ENCODE results near the gene RHBDD3.

The RHBDD3 gene

DNA sequence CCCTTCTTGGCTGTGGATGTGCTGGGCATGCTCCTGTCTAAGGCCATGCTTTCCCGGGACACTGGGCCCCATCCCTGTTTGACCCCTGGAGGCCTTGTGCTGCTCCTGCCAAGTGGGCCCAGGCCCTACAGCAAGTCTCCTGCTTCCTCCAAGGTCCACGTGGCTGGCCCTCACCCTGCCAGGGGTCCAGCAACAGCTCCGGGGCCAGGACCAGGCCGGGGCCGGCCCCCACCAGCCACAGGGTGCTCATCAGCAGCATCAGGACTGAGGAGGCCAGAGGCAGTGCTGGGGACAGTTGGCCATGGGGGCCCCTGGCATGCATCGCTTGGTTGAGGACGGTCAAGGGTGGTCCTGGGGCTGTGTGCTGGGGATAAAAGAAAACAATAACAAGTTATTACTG is 2.5 kb downstream of the RHBDD3 start:
- in situ Hi-C loops (cut with MboI; ENCODE audit: low pct_unique_long_range_greater_than_20kb, low sequenced_read_pairs, unreplicated experiment) = no loop called here

DNA sequence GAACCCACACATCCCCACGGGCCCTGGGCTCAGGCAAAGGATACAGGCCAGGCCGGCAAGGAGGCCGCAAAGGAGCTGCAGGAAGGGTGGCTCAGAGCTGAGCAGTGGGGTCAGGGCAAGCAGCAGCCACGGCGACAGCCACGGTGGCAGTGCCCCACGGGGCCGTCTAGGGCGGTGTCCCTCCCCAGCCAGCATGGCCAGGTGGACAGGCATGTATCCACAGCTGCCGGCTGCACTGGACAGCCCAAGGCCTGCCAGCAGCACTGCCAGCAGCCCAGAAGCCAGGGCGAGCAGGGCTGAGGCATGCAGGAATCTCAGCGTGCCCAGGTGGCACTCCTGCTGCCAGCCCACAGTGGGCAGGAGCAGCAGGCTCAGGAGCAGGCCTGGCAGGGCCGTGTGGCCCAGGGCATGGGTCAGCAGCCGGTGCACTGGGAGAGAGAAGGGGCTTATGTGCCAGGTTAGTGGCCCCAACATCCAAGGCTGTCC is 3.9 kb downstream of the RHBDD3 start:
- in situ Hi-C loops (cut with MboI; ENCODE audit: low pct_unique_long_range_greater_than_20kb, low sequenced_read_pairs, unreplicated experiment) = no loop called here
- TF ChIP-seq CTCF (IDR thresholded peaks at IDR 0.05; ENCODE audit: extremely low read depth, insufficient read depth, missing control alignments) = no peak
- no peak for DNase-seq (ENCODE audit: low spot score)

More for the DNA sequence above, 2.5 kb downstream of the RHBDD3 start:
- no peak for TF ChIP-seq CTCF (IDR thresholded peaks at IDR 0.05; ENCODE audit: extremely low read depth, insufficient read depth, missing control alignments)
- DNase-seq (ENCODE audit: low spot score) = no peak

DNA sequence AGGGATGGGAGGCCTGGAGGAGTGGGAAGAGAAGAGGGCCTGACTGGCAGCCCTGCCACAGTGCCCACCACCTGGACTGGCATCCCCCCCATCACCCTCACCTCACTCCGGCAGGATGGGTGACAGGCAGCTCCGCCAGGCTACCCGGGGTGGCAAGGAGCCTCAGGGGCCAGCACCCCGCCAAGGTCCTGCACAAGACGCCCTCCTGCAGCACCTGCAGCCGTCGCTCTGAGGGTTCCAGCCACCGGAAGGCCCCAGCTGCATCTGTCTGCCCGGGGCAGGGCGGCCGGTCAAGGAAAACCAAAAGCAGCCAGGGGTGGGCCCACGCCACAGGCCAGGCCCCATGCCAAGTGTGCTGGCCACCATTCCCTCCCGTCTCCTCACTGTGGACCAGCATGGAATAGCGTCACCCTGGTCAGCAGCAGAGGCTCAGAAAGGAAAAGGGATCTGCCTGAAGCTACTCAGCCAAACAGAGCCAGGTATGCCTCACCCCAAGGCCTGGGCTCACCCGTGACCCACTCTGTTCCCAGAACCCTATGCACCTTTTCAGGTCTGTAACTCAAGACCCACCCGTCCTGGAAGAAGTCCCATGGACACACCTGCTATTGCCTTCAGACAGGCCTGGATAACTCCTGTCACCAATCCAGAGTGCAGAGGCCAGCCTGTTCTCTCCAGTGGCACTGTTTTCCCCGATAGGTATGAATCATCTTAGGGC is 7.0 kb downstream of the RHBDD3 start:
- DNase-seq (ENCODE audit: low spot score) = no peak
- TF ChIP-seq CTCF (IDR thresholded peaks at IDR 0.05; ENCODE audit: extremely low read depth, insufficient read depth, missing control alignments) = no peak
- in situ Hi-C loops (cut with MboI; ENCODE audit: low pct_unique_long_range_greater_than_20kb, low sequenced_read_pairs, unreplicated experiment) = no loop called here

- TF ChIP-seq CTCF (IDR thresholded peaks at IDR 0.05; ENCODE audit: extremely low read depth, insufficient read depth, missing control alignments) = no peak
- no peak for DNase-seq (ENCODE audit: low spot score)
- in situ Hi-C loops (cut with MboI; ENCODE audit: low pct_unique_long_range_greater_than_20kb, low sequenced_read_pairs, unreplicated experiment) = no loop called here
Measured at GRCh38 chr22:29260031-29260560, 7.7 kb downstream of the RHBDD3 start.

- in situ Hi-C loops (cut with MboI; ENCODE audit: low pct_unique_long_range_greater_than_20kb, low sequenced_read_pairs, unreplicated experiment) = no loop called here
- TF ChIP-seq CTCF (IDR thresholded peaks at IDR 0.05; ENCODE audit: extremely low read depth, insufficient read depth, missing control alignments) = no peak
- DNase-seq (ENCODE audit: low spot score) = no peak
Measured at GRCh38 chr22:29259253-29259899, 8.4 kb downstream of the RHBDD3 start.

GRCh38 chr22:29258407-29259252 is 9.2 kb downstream of the RHBDD3 start:
- in situ Hi-C loops (cut with MboI; ENCODE audit: low pct_unique_long_range_greater_than_20kb, low sequenced_read_pairs, unreplicated experiment) = no loop called here
- TF ChIP-seq CTCF (IDR thresholded peaks at IDR 0.05; ENCODE audit: extremely low read depth, insufficient read depth, missing control alignments) = no peak

More at GRCh38 chr22:29258407-29259252, 9.2 kb downstream of the RHBDD3 start:
- DNase-seq (ENCODE audit: low spot score) = no peak
